Uterine smooth muscle cell (primary cell): ENCODE data around the gene RRAGD. TPM values are rescaled to one million over a fixed set of nuclear protein-coding genes. Genes with fewer than 3 reads are reported as not detected.

Source experiments
- total RNA-seq: library from RNA; depleted of rRNA; stranded (reverse); fragments of >200 nt; gene quantifications from 2 replicates; pipeline ENCODE4 v1.2.3, GENCODE V29; 2014

Gene RRAGD, protein sequence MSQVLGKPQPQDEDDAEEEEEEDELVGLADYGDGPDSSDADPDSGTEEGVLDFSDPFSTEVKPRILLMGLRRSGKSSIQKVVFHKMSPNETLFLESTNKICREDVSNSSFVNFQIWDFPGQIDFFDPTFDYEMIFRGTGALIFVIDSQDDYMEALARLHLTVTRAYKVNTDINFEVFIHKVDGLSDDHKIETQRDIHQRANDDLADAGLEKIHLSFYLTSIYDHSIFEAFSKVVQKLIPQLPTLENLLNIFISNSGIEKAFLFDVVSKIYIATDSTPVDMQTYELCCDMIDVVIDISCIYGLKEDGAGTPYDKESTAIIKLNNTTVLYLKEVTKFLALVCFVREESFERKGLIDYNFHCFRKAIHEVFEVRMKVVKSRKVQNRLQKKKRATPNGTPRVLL
- total RNA-seq, result 2.3 and 3.2 TPM in 2 replicates

DNA sequence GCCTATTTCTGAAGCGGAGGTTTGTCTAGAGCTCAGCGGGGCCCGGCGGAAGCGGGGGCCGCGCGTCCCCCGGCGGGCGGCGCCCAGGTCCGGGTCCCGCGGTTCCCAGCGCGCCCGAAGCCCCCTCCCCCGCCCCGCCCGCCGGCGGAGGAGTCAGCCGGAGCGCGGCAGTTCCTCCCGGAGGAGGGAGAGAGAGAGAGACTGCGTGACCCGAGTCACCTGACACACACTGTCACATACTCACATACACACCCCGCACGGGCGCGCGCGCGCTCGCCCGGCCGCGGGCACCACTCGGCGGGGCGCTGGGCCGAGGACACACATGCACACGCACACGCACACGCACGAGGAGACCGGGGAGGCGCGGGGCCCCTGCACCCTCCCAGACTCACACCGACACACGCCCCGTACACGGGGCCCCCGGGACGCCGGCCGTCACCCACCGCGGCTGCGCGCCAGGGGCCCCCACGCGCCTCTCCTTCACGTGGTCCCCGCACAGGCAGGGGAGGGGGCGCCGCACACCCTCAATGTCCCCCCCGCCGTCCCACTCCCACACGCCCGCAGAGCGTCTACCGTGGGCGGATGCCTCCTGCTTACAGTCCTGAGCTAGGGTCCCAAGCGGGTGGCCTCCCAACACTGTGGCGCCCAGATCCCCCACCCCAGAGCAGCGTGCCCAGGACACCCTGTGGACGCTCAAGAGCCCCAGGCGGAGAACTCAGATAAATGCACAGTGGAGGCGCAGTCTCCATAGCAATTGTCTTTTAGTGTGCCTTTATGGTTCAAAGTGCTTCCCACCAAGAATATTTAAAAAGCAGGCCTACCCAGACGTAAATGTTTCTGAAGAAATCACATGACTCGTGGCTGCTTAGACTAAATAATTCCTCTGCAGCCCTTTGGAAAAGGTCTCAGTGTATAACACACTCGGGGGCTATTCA lies at the start of gene RRAGD:
Gene RRAGD (minus strand): TSS at position 203 of the 935 bp plus-strand sequence. CDS start 280 bp downstream, outside the sequence.

GRCh38 chr6:89432875-89433251 lies 20.8 kb upstream of the RRAGD start, which contains the start of gene ANKRD6:
Gene ANKRD6 (plus strand): TSS chr6:89433152. CDS start chr6:89566977, 133,825 bp downstream.

DNA sequence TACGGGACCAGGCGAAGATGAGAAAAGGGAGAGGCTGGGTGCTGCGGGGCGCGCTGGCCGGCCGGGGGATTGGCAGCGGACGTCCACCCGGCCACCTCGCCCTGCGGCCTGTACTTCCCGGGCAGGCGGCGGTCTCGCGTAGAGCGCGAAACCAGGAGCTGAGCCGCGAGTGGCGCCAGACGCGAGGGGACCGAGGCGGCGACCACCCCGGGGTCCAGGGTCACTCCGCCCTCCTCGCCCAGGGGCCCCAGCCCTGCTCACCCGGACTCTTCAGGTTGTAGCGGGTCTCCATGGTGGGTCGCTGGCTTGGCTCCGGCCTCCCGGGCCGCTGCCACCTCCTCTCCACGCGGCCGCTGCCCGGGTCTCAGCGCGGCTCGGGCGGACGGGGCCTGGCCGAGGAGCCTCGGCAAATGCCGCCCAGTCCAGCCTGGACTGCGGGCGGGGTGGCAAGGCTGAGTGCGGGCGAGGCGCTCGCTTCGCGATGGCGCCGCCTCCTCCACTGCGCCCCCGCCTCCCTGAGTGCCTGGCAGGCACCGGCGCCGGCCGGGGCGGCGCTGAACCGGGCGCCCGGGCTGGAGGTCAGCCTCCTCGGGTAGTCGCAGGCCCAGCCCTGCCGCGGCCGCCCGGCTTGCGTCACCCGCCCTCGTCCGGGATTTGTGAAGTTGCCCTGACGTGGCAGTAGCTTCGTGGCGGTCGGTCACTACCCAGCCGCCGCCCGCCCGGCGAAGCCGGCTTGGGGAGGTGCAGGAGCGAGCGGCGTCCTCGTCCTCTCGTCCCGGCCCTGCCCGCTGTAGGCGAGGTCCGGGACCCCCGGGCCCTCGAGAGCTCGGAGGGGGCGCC lies 59.6 kb downstream of the RRAGD start, which contains the start of gene UBE2J1:
Gene UBE2J1 (minus strand): TSS at position 445 of the 840 bp plus-strand sequence. CDS start 153 bp downstream, at position 292.

GRCh38 chr6:89315249-89315885 lies 96.7 kb downstream of the RRAGD start, which contains the start of gene GABRR2:
Gene GABRR2 (minus strand): TSS chr6:89315299. CDS start chr6:89315165, 134 bp downstream.

Other genes starting within 250 kb of the RRAGD start
- gene GABRR1, start 194.9 kb downstream of the RRAGD start, total RNA-seq, result not detected in 2 replicates
- 0.11 and 0.12 TPM in 2 replicates for gene GABRR2, start 97.0 kb downstream of the RRAGD start, total RNA-seq
- 34.8 and 36.5 TPM in 2 replicates for gene UBE2J1, start 59.6 kb downstream of the RRAGD start, total RNA-seq
- gene ANKRD6, start 20.9 kb upstream of the RRAGD start, total RNA-seq, result 2.0 and 2.7 TPM in 2 replicates
- 32.2 and 37.3 TPM in 2 replicates for gene LYRM2, start 226.5 kb upstream of the RRAGD start, total RNA-seq